Hematopoietic multipotent progenitor cell treated with erythropoietin and hydrocortisone succinate and interleukin-3 and kit ligand, for 4 days (in vitro differentiated cells): Measurements from ENCODE around the gene ECSCR.

ENCODE experiments used
- DNase-seq: peaks from one replicate; pipeline ENCODE4 v3.0.0-alpha.2; 2015

The ECSCR gene

GRCh38 chr5:139473565-139473964 is 11.0 kb upstream of the ECSCR start:
- no peak for DNase-seq

- DNase-seq: no peak
Measured at GRCh38 chr5:139473105-139473504, 10.6 kb upstream of the ECSCR start.

GRCh38 chr5:139472386-139473030 is 10.0 kb upstream of the ECSCR start:
- no peak for DNase-seq

GRCh38 chr5:139470821-139471300 is 8.3 kb upstream of the ECSCR start, which contains the start of gene SMIM33:
Gene SMIM33 (plus strand): TSS chr5:139471004. CDS start chr5:139471122, 118 bp downstream.
- DNase-seq: peak; percentile 79

- peak; percentile 66 for DNase-seq
Measured at GRCh38 chr5:139468421-139468931, 5.9 kb upstream of the ECSCR start.

- DNase-seq: no peak
Measured at GRCh38 chr5:139461698-139462097, 845 bp downstream of the ECSCR start.

- DNase-seq: no peak
Measured at GRCh38 chr5:139461176-139461575, 1.4 kb downstream of the ECSCR start.

- no peak for DNase-seq
Measured at GRCh38 chr5:139460455-139460854, 2.1 kb downstream of the ECSCR start.

- no peak for DNase-seq
Measured at GRCh38 chr5:139459451-139459934, 3.0 kb downstream of the ECSCR start.

- peak; percentile 79 for DNase-seq
Measured at GRCh38 chr5:139458580-139459407, 3.7 kb downstream of the ECSCR start.

- DNase-seq: no peak
Measured at GRCh38 chr5:139457653-139458306, 4.8 kb downstream of the ECSCR start.

GRCh38 chr5:139457241-139457640 is 5.3 kb downstream of the ECSCR start:
- no peak for DNase-seq

- no peak for DNase-seq
Measured at GRCh38 chr5:139456776-139457175, 5.8 kb downstream of the ECSCR start.

GRCh38 chr5:139454568-139455290 is 7.8 kb downstream of the ECSCR start:
- DNase-seq: no peak

- no peak for DNase-seq
Measured at GRCh38 chr5:139453683-139454567, 8.6 kb downstream of the ECSCR start.

- DNase-seq: no peak
Measured at GRCh38 chr5:139451878-139452660, 10.5 kb downstream of the ECSCR start.

- no peak for DNase-seq
Measured at GRCh38 chr5:139451176-139451575, 11.4 kb downstream of the ECSCR start.

- no peak for DNase-seq
Measured at GRCh38 chr5:139446956-139447779, 15.4 kb downstream of the ECSCR start.

- no peak for DNase-seq
Measured at GRCh38 chr5:139445325-139446170, 17.0 kb downstream of the ECSCR start.
